ENCODE measurements around the gene ZNF462. TPM values are rescaled to one million over a fixed set of nuclear protein-coding genes. Genes with fewer than 3 reads are reported as not detected.

ZNF462 gene
- total RNA-seq, 6 donors from 2014 or later: 17.9 to 85.9 (median 21.2) TPM

DNA sequence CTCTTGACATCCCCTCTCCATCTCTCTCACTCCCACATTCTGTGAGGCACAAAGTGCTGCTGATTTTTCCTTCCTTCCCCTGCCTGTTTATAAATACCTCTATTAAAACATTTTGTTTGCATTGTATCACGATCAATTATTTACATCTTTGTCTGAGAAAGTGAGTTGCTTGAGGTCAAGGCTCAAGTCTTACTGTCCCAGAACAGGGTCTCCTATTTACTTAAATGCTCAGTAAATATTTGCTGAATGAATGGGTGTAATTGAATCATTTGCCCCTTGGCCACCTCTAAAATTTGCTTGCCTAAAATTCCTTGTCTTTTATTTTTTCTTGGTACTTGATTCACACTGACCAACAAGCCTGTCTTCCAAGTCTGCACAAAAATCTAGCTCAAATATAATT lies 103.5 kb downstream of the ZNF462 start:
- H3K4me3 ChIP-seq: no peak overlapping the region
- no peaks in the 10 kb centered on the region for H3K27me3 ChIP-seq
- H3K4me1 ChIP-seq: peaks cover 0 to 8% (median 3%) of the 10 kb centered on the region in 4 donors
- H3K36me3 ChIP-seq: no peaks in the 10 kb centered on the region
- WGBS, 2 donors: 23 to 52% methylated on average over 1 of the region's 1 CpG
- no peak for DNase-seq
- H3K9me3 ChIP-seq: no peaks in the 10 kb centered on the region
- TF ChIP-seq POLR2A (IDR thresholded peaks at IDR 0.05): no peak
- TF ChIP-seq EP300 (IDR thresholded peaks at IDR 0.05): no peak
- TF ChIP-seq, protein P1, sequence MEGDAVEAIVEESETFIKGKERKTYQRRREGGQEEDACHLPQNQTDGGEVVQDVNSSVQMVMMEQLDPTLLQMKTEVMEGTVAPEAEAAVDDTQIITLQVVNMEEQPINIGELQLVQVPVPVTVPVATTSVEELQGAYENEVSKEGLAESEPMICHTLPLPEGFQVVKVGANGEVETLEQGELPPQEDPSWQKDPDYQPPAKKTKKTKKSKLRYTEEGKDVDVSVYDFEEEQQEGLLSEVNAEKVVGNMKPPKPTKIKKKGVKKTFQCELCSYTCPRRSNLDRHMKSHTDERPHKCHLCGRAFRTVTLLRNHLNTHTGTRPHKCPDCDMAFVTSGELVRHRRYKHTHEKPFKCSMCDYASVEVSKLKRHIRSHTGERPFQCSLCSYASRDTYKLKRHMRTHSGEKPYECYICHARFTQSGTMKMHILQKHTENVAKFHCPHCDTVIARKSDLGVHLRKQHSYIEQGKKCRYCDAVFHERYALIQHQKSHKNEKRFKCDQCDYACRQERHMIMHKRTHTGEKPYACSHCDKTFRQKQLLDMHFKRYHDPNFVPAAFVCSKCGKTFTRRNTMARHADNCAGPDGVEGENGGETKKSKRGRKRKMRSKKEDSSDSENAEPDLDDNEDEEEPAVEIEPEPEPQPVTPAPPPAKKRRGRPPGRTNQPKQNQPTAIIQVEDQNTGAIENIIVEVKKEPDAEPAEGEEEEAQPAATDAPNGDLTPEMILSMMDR (IDR thresholded peaks at IDR 0.05): no peak
- no peak for TF ChIP-seq POLR2AphosphoS5 (IDR thresholded peaks at IDR 0.05)
- no peak for ATAC-seq (ENCODE audit: low FRiP score in 2 of 2)
- no peak overlapping the region for H3K27ac ChIP-seq

- no peak overlapping the region for H3K4me3 ChIP-seq
- H3K4me1 ChIP-seq: no peaks in the 10 kb centered on the region
- TF ChIP-seq, protein P1 (IDR thresholded peaks at IDR 0.05): no peak
- TF ChIP-seq POLR2A (IDR thresholded peaks at IDR 0.05) (no peak), EP300 (IDR thresholded peaks at IDR 0.05) (no peak), POLR2AphosphoS5 (IDR thresholded peaks at IDR 0.05) (no peak)
- H3K27me3 ChIP-seq: no peaks in the 10 kb centered on the region
- peaks cover 4 to 29% (median 12%) of the 10 kb centered on the region in 4 donors for H3K36me3 ChIP-seq
- no peak overlapping the region for H3K27ac ChIP-seq
- DNase-seq: no peak
- no peak for ATAC-seq (ENCODE audit: low FRiP score in 2 of 2)
- no peaks in the 10 kb centered on the region for H3K9me3 ChIP-seq
Observed at GRCh38 chr9:106969696-106970095, 106.7 kb downstream of the ZNF462 start.

DNA sequence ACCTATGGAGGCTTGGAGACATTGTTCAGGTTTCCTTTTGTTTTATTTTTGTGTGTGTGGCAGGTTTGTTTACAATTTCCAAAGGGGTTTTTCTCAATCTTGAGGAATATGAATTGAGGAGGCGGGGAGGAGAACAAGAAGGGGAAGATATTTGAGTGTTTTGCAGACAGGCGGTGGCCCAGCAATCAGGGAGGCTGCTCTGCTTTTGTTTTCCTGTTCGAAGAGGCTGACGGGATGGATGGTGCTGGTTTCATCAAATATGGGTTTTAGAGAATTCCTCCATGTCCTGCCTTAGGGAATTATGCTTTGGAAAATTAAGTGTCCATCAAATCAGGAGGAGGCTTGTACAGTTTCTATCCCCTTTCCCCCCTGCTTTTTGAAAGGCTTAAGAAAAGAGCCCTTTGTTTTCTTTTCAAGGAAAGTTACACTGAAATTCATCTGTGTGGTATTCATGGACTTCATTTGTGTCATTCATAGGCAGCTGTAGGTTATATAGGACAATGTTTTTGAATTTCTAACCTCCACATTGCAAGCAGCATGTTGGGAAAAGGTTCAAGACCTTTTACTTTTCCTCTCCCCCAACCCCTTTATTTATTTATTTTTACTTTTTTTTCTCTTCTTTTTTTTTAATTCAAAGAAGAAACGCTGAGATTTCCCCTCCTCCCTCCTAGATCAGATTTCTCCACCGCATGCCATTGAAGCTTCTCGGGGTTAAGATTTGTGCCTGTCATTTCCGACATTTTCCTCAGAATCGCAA lies 107.4 kb downstream of the ZNF462 start:
- ATAC-seq (ENCODE audit: low FRiP score in 2 of 2) (no peak), DNase-seq (no peak)
- H3K9me3 ChIP-seq: no peaks in the 10 kb centered on the region
- peaks cover 4 to 36% (median 13%) of the 10 kb centered on the region in 4 donors for H3K36me3 ChIP-seq
- H3K27me3 ChIP-seq: no peaks in the 10 kb centered on the region
- 85 to 90% methylated on average over 9 of the region's 9 CpGs for whole genome bisulfite sequencing, 2 donors
- no peak overlapping the region for H3K4me3 ChIP-seq
- H3K4me1 ChIP-seq: no peaks in the 10 kb centered on the region
- no peak overlapping the region for H3K27ac ChIP-seq
- TF ChIP-seq POLR2AphosphoS5 (IDR thresholded peaks at IDR 0.05) (no peak), EP300 (IDR thresholded peaks at IDR 0.05) (no peak), POLR2A (IDR thresholded peaks at IDR 0.05) (no peak)
- TF ChIP-seq, protein P1 (IDR thresholded peaks at IDR 0.05): no peak

GRCh38 chr9:106970976-106971457 lies 108.1 kb downstream of the ZNF462 start:
- TF ChIP-seq POLR2AphosphoS5 (IDR thresholded peaks at IDR 0.05) (no peak), POLR2A (IDR thresholded peaks at IDR 0.05) (no peak), EP300 (IDR thresholded peaks at IDR 0.05) (no peak)
- TF ChIP-seq, protein P1 (IDR thresholded peaks at IDR 0.05): no peak
- H3K9me3 ChIP-seq: no peaks in the 10 kb centered on the region
- no peaks in the 10 kb centered on the region for H3K4me1 ChIP-seq
- peaks cover 4 to 41% (median 14%) of the 10 kb centered on the region in 4 donors for H3K36me3 ChIP-seq
- H3K27me3 ChIP-seq: no peaks in the 10 kb centered on the region
- WGBS, 2 donors: 80 to 90% methylated on average over 5 of the region's 5 CpGs
- ATAC-seq (ENCODE audit: low FRiP score in 2 of 2): no peak
- no peak for DNase-seq
- H3K27ac ChIP-seq: no peak overlapping the region
- no peak overlapping the region for H3K4me3 ChIP-seq

- Histone ChIP-seq H3K27ac (no peak overlapping the region), H3K27me3 (no peaks in the 10 kb centered on the region), H3K9me3 (no peaks in the 10 kb centered on the region), H3K4me3 (no peak overlapping the region), H3K36me3 (peaks cover 4 to 49% (median 16%) of the 10 kb centered on the region in 4 donors), H3K4me1 (no peaks in the 10 kb centered on the region)
- DNase-seq: no peak
- ATAC-seq (ENCODE audit: low FRiP score in 2 of 2): no peak
- TF ChIP-seq POLR2AphosphoS5 (IDR thresholded peaks at IDR 0.05): no peak
- no peak for TF ChIP-seq EP300 (IDR thresholded peaks at IDR 0.05)
- TF ChIP-seq, protein P1 (IDR thresholded peaks at IDR 0.05): no peak
- TF ChIP-seq POLR2A (IDR thresholded peaks at IDR 0.05): no peak
- 92 to 97% methylated on average over 9 of the region's 9 CpGs for WGBS, 2 donors
Observed at GRCh38 chr9:106972082-106972481, 109.1 kb downstream of the ZNF462 start.
